Measurements from ENCODE around the gene ZCCHC12.
"Not testable (repeated sequence)": the region's sequence is repeated elsewhere in the genome, so short reads cannot be mapped to it uniquely, and the experiment has no call there.

Gene ZCCHC12

GRCh38 chrX:118823263-118824172 is at the start of gene ZCCHC12:
TSS of gene ZCCHC12 (plus strand) at chrX:118823824. CDS start at chrX:118825245, 1,421 bp downstream.
- no peak for DNase-seq

GRCh38 chrX:118779581-118779980 is 44.0 kb upstream of the ZCCHC12 start:
- no peak for DNase-seq

- no peak for DNase-seq
Observed at GRCh38 chrX:118780509-118780908, 43.1 kb upstream of the ZCCHC12 start.

- no peak for DNase-seq
Observed at GRCh38 chrX:118780911-118781310, 42.7 kb upstream of the ZCCHC12 start.

GRCh38 chrX:118795528-118796280 is 27.9 kb upstream of the ZCCHC12 start:
- no peak for DNase-seq

- DNase-seq = no peak
Observed at GRCh38 chrX:118802857-118803256, 20.8 kb upstream of the ZCCHC12 start.

- no peak for DNase-seq
Observed at GRCh38 chrX:118807151-118808017, 16.2 kb upstream of the ZCCHC12 start.

- DNase-seq = not testable (repeated sequence)
Observed at GRCh38 chrX:118817257-118817656, 6.4 kb upstream of the ZCCHC12 start.

- DNase-seq = no peak
Observed at GRCh38 chrX:118824173-118824730, 628 bp downstream of the ZCCHC12 start.

GRCh38 chrX:118825227-118825626 is 1.6 kb downstream of the ZCCHC12 start:
- DNase-seq = no peak

- DNase-seq = peak; percentile 68
Observed at GRCh38 chrX:118839334-118839958, 15.8 kb downstream of the ZCCHC12 start.

- DNase-seq = no peak
Observed at GRCh38 chrX:118847676-118848075, 24.1 kb downstream of the ZCCHC12 start.

- DNase-seq = no peak
Observed at GRCh38 chrX:118853596-118853995, 30.0 kb downstream of the ZCCHC12 start.

- DNase-seq = no peak
Observed at GRCh38 chrX:118855681-118856310, 32.2 kb downstream of the ZCCHC12 start.

- DNase-seq = no peak
Observed at GRCh38 chrX:118857006-118857405, 33.4 kb downstream of the ZCCHC12 start.

GRCh38 chrX:118861338-118861737 is 37.7 kb downstream of the ZCCHC12 start:
- no peak for DNase-seq

- no peak for DNase-seq
Observed at GRCh38 chrX:118862091-118862490, 38.5 kb downstream of the ZCCHC12 start.

- DNase-seq = no peak
Observed at GRCh38 chrX:118862979-118863378, 39.4 kb downstream of the ZCCHC12 start.

- no peak for DNase-seq
Observed at GRCh38 chrX:118864063-118864635, 40.5 kb downstream of the ZCCHC12 start.

- DNase-seq = no peak
Observed at GRCh38 chrX:118865231-118865630, 41.6 kb downstream of the ZCCHC12 start.

GRCh38 chrX:118867251-118867650 is 43.6 kb downstream of the ZCCHC12 start:
- DNase-seq = no peak

All from activated CD4-positive, CD25-positive, alpha-beta regulatory T cell treated with anti-CD3 and anti-CD28 coated beads, Interleukin-2, amount 50 U/mL, for 72 hours (primary cell).